Activated CD4-positive, alpha-beta T cell treated with anti-CD3 and anti-CD28 coated beads for 36 hours (primary cell): ENCODE results near the gene ANO9. TPM values are rescaled to one million over a fixed set of nuclear protein-coding genes. Genes with fewer than 3 reads are reported as not detected.
"Not testable (repeated sequence)": the region's sequence is repeated elsewhere in the genome, so short reads cannot be mapped to it uniquely, and the experiment has no call there.

Experiments used
- ATAC-seq: fragments of 200-7000 bp; cut with Tn5 transposase; one replicate; pipeline ENCODE4 v1.10.0; 2021; ENCODE audit warnings: mild to moderate bottlenecking, moderate library complexity
- CTCF ChIA-PET: fragments of 350-600 bp; sonication (Branson Sonifier 250); formaldehyde crosslinking; loops from one replicate; lab custom pipeline; 2021; ENCODE audit warnings: antibody characterized with exemption; lab: Charles Lee
- POLR2A ChIA-PET: fragments of 350-600 bp; sonication (Branson Sonifier 250); formaldehyde crosslinking; loops from one replicate; lab custom pipeline; 2021; ENCODE audit warnings: antibody characterized with exemption, inconsistent platforms; lab: Charles Lee
- DNase-seq: peaks from one replicate; pipeline ENCODE4 v3.0.0-alpha.2; 2020
- H3K27ac Mint-ChIP-seq: one replicate; pipeline ENCODE4 v1.8.0; 2021; ENCODE audit warnings: mixed read lengths
- H3K27me3 Mint-ChIP-seq: one replicate; pipeline ENCODE4 v1.8.0; 2021; ENCODE audit warnings: mixed read lengths
- H3K36me3 Mint-ChIP-seq: one replicate; pipeline ENCODE4 v1.8.0; 2021; ENCODE audit warnings: low read depth, mixed read lengths
- H3K4me1 Mint-ChIP-seq: one replicate; pipeline ENCODE4 v1.8.0; 2021; ENCODE audit warnings: mixed read lengths
- H3K4me3 Mint-ChIP-seq: one replicate; pipeline ENCODE4 v1.8.0; 2021; ENCODE audit warnings: mild to moderate bottlenecking, moderate library complexity, mixed read lengths
- H3K9me3 Mint-ChIP-seq: one replicate; pipeline ENCODE4 v1.8.0; 2021; ENCODE audit warnings: low read depth, mixed read lengths
- intact Hi-C, 2 experiments: fragments of 100-400 bp; cut with DNase I in 1 of 2; cut with micrococcal nuclease in 1 of 2; formaldehyde crosslinking; loops; one replicate each; pipeline versions ENCODE4 v1.14.2 to v1.15.1; 2022 to 2024; cut with DNase I, micrococcal nuclease
- total RNA-seq, 2 experiments: library from RNA; stranded (reverse); gene quantifications; one replicate each; pipeline ENCODE4 v1.2.3, GENCODE V29; 2021

The ANO9 gene
- total RNA-seq, 2 experiments from 2014 or later = 31.7 to 38.8 TPM

GRCh38 chr11:410711-411110 is 31.1 kb downstream of the ANO9 start:
- peaks cover 29% of the 10 kb centered on the region for H3K4me1 Mint-ChIP-seq
- H3K27ac Mint-ChIP-seq, POLR2A ChIA-PET, H3K27me3 Mint-ChIP-seq, H3K9me3 Mint-ChIP-seq, H3K4me3 Mint-ChIP-seq, H3K36me3 Mint-ChIP-seq, CTCF ChIA-PET, intact Hi-C loops, ATAC-seq: not testable (repeated sequence)
- peak; percentile 3 for DNase-seq

- ChIA-PET CTCF (no interaction called here), POLR2A (no interaction called here)
- no peak overlapping the region for H3K4me3 Mint-ChIP-seq
- ATAC-seq (no peak), DNase-seq (no peak)
- no peaks in the 10 kb centered on the region for H3K36me3 Mint-ChIP-seq
- no peaks in the 10 kb centered on the region for H3K9me3 Mint-ChIP-seq
- no peaks in the 10 kb centered on the region for H3K27me3 Mint-ChIP-seq
- intact Hi-C loops = no loop called here
- H3K4me1 Mint-ChIP-seq = peaks cover 22% of the 10 kb centered on the region
- H3K27ac Mint-ChIP-seq = no peak overlapping the region
Observed at GRCh38 chr11:409600-410483, 32.0 kb downstream of the ANO9 start.

GRCh38 chr11:409008-409599 is 32.7 kb downstream of the ANO9 start:
- ChIA-PET POLR2A (no interaction called here), CTCF (no interaction called here)
- DNase-seq (no peak), ATAC-seq (no peak)
- Mint-ChIP-seq H3K4me1 (peaks cover 15% of the 10 kb centered on the region), H3K36me3 (no peaks in the 10 kb centered on the region), H3K27me3 (no peaks in the 10 kb centered on the region), H3K4me3 (no peak overlapping the region), H3K9me3 (no peaks in the 10 kb centered on the region), H3K27ac (no peak overlapping the region)
- intact Hi-C loops = no loop called here

- POLR2A ChIA-PET = interaction anchor here (1.4 kb wide), 1 partner anchor 8 kb away, joined by 7 read pairs; no protein-coding TSS in a partner anchor
- no peak overlapping the region for H3K4me3 Mint-ChIP-seq
- intact Hi-C loops = no loop called here
Observed at GRCh38 chr11:408154-409007, 33.4 kb downstream of the ANO9 start.

GRCh38 chr11:407651-408123 is 34.1 kb downstream of the ANO9 start:
- intact Hi-C loops = loop anchor here (1.0 to 2.0 kb wide), 10 partner anchors 41 to 288 kb away; partner anchors contain the start of genes BET1L (in 1 of the 2), DEAF1 (in 1 of the 2), HRAS (in 1 of the 2) and PHRF1 (in 1 of the 2)
- Mint-ChIP-seq H3K4me1 (peaks cover 6% of the 10 kb centered on the region), H3K36me3 (no peaks in the 10 kb centered on the region), H3K27me3 (no peaks in the 10 kb centered on the region), H3K9me3 (no peaks in the 10 kb centered on the region), H3K4me3 (no peak overlapping the region), H3K27ac (no peak overlapping the region)
- DNase-seq (no peak), ATAC-seq (no peak)
- ChIA-PET CTCF (interaction anchor here (0.6 to 1.5 kb wide), 6 partner anchors 11 to 142 kb away, joined by 3 to 7 read pairs (median 4); partner anchors contain the start of gene ANO9), POLR2A (interaction anchor here (1.3 to 1.4 kb wide), 2 partner anchors 9 to 11 kb away, joined by 4 to 7 read pairs; no protein-coding TSS in a partner anchor)

More at GRCh38 chr11:408154-409007, 33.4 kb downstream of the ANO9 start:
- ATAC-seq = no peak
- Mint-ChIP-seq H3K36me3 (no peaks in the 10 kb centered on the region), H3K4me1 (peaks cover 13% of the 10 kb centered on the region), H3K27ac (no peak overlapping the region), H3K27me3 (no peaks in the 10 kb centered on the region), H3K9me3 (no peaks in the 10 kb centered on the region)
- CTCF ChIA-PET = interaction anchor here (0.6 to 1.4 kb wide), 2 partner anchors 111 to 142 kb away, joined by 3 to 4 read pairs; no protein-coding TSS in a partner anchor
- no peak for DNase-seq

GRCh38 chr11:406796-407650 is 34.8 kb downstream of the ANO9 start:
- Mint-ChIP-seq H3K27me3 (no peaks in the 10 kb centered on the region), H3K9me3 (no peaks in the 10 kb centered on the region), H3K27ac (no peak overlapping the region), H3K4me1 (peaks cover 5% of the 10 kb centered on the region), H3K4me3 (no peak overlapping the region), H3K36me3 (no peaks in the 10 kb centered on the region)
- DNase-seq (peak; percentile 93), ATAC-seq (peak; percentile 90)
- intact Hi-C loops = loop anchor here (1.0 to 2.0 kb wide), 10 partner anchors 41 to 288 kb away; partner anchors contain the start of genes BET1L (in 1 of the 2), DEAF1 (in 1 of the 2), HRAS (in 1 of the 2) and PHRF1 (in 1 of the 2)
- ChIA-PET POLR2A (interaction anchor here (1.0 to 1.4 kb wide), 3 partner anchors 10 kb away, joined by 3 to 7 read pairs (median 4); no protein-coding TSS in a partner anchor), CTCF (interaction anchor here (0.5 to 1.6 kb wide), 11 partner anchors 9 to 170 kb away, joined by 3 to 7 read pairs (median 4); partner anchors contain the start of genes ANO9 and PSMD13)

- ChIA-PET CTCF (interaction anchor here (0.5 to 1.6 kb wide), 6 partner anchors 9 to 155 kb away, joined by 3 to 7 read pairs (median 4); no protein-coding TSS in a partner anchor), POLR2A (interaction anchor here (1.0 to 1.3 kb wide), 2 partner anchors 9 to 11 kb away, joined by 3 to 4 read pairs; no protein-coding TSS in a partner anchor)
- H3K4me3 Mint-ChIP-seq = no peak overlapping the region
- H3K9me3 Mint-ChIP-seq = no peaks in the 10 kb centered on the region
- H3K4me1 Mint-ChIP-seq = peaks cover 5% of the 10 kb centered on the region
- H3K27me3 Mint-ChIP-seq = no peaks in the 10 kb centered on the region
- peak overlapping the region; percentile 13 for H3K27ac Mint-ChIP-seq
- ATAC-seq (no peak), DNase-seq (no peak)
- H3K36me3 Mint-ChIP-seq = no peaks in the 10 kb centered on the region
- intact Hi-C loops = loop anchor here in 1 of 2 experiments (2.0 kb wide), 1 partner anchor 43 kb away; no protein-coding TSS in a partner anchor
Observed at GRCh38 chr11:405954-406795, 35.6 kb downstream of the ANO9 start.

- Mint-ChIP-seq H3K4me3 (peak overlapping the region; percentile 18), H3K4me1 (peaks cover 5% of the 10 kb centered on the region), H3K36me3 (no peaks in the 10 kb centered on the region), H3K27ac (peak overlapping the region; percentile 13), H3K27me3 (no peaks in the 10 kb centered on the region), H3K9me3 (no peaks in the 10 kb centered on the region)
- POLR2A ChIA-PET = interaction anchor here (1.0 kb wide), 1 partner anchor 11 kb away, joined by 3 read pairs; no protein-coding TSS in a partner anchor
- ATAC-seq (no peak), DNase-seq (no peak)
- CTCF ChIA-PET = interaction anchor here (0.9 kb wide), 1 partner anchor 9 kb away, joined by 4 read pairs; no protein-coding TSS in a partner anchor
- intact Hi-C loops = no loop called here
Observed at GRCh38 chr11:405323-405953, 36.4 kb downstream of the ANO9 start.
